WTC11 (cell line): ENCODE results near the gene PCDH7. TPM values are rescaled to one million over a fixed set of nuclear protein-coding genes. Genes with fewer than 3 reads are reported as not detected.

Source experiments
- ATAC-seq: fragments of 200-7000 bp; cut with Tn5 transposase; 2 replicates; pipeline ENCODE4 v1.10.0; 2021; ENCODE audit warnings: mild to moderate bottlenecking, moderate library complexity
- Bru-seq: library from RNA; stranded (reverse); fragments of 400-500 nt; gene quantifications from one replicate; lab custom pipeline; 2021; lab: Mats Ljungman, UMichigan
- CTCF ChIA-PET: fragments of 300-600 bp; sonication (Branson Sonifier 250); formaldehyde crosslinking; loops from one replicate; lab custom pipeline; 2021; ENCODE audit warnings: antibody characterized with exemption; lab: Charles Lee
- POLR2A ChIA-PET: fragments of 350-600 bp; sonication (Branson Sonifier 250); formaldehyde crosslinking; loops from one replicate; lab custom pipeline; 2021; ENCODE audit warnings: antibody characterized with exemption; lab: Charles Lee
- DNase-seq: peaks from one replicate; pipeline ENCODE4 v3.0.0; 2021; ENCODE audit warnings: low spot score
- H3K27ac Mint-ChIP-seq: 2 replicates; pipeline ENCODE4 v1.8.0; 2021; ENCODE audit warnings: mixed read lengths
- H3K27me3 Mint-ChIP-seq: 2 replicates; pipeline ENCODE4 v1.8.0; 2021; ENCODE audit warnings: low read depth, mild to moderate bottlenecking, moderate library complexity, mixed read lengths
- H3K36me3 Mint-ChIP-seq: 2 replicates; pipeline ENCODE4 v1.8.0; 2021; ENCODE audit warnings: mixed read lengths
- H3K4me1 Mint-ChIP-seq: 2 replicates; pipeline ENCODE4 v1.8.0; 2022; ENCODE audit warnings: mixed read lengths
- H3K4me3 Mint-ChIP-seq: 2 replicates; pipeline ENCODE4 v1.8.0; 2021; ENCODE audit warnings: mild to moderate bottlenecking, moderate library complexity, mixed read lengths
- H3K9me3 Mint-ChIP-seq: 2 replicates; pipeline ENCODE4 v1.8.0; 2021; ENCODE audit warnings: mixed read lengths
- ATF1 ChIP-seq: sonication (generic); formaldehyde crosslinking; IDR thresholded peaks from 2 replicates; pipeline ENCODE4 v1.8.1; 2023; ENCODE audit warnings: mild to moderate bottlenecking, moderate library complexity, missing genetic modification reagents
- FOXJ3 ChIP-seq: sonication (generic); formaldehyde crosslinking; IDR thresholded peaks from 2 replicates; pipeline ENCODE4 v1.9.0; 2021; ENCODE audit warnings: missing genetic modification reagents, mild to moderate bottlenecking, borderline replicate concordance
- FOXK1 ChIP-seq: sonication (generic); formaldehyde crosslinking; IDR thresholded peaks from 2 replicates; pipeline ENCODE4 v1.8.0; 2022; ENCODE audit warnings: mild to moderate bottlenecking, moderate library complexity, missing genetic modification reagents
- RELA ChIP-seq: sonication (generic); formaldehyde crosslinking; IDR thresholded peaks from 2 replicates; pipeline ENCODE4 v1.8.1; 2022; ENCODE audit warnings: missing genetic modification reagents, mild to moderate bottlenecking, borderline replicate concordance
- TEAD1 ChIP-seq: sonication (generic); formaldehyde crosslinking; IDR thresholded peaks from 2 replicates; pipeline ENCODE4 v1.8.0; 2022; ENCODE audit warnings: mild to moderate bottlenecking, missing genetic modification reagents
- TP53 ChIP-seq: sonication (generic); formaldehyde crosslinking; IDR thresholded peaks from 2 replicates; pipeline ENCODE4 v1.8.1; 2023; ENCODE audit warnings: mild to moderate bottlenecking, missing genetic modification reagents
- long read RNA-seq, 3 experiments: library from RNA in 1 of 3; library from capped mRNA in 1 of 3; library from polyadenylated mRNA in 1 of 3; unstranded in 2 of 3; stranded (forward) in 1 of 3; transcript quantifications; one replicate each; pipeline ENCODE4 v2.0.0, GENCODE V29; 2021
- total RNA-seq: library from RNA; stranded (reverse); gene quantifications from 3 replicates; pipeline ENCODE4 v1.2.3, GENCODE V29; 2021
- TF ChIP-seq, protein P1 (sequence below): sonication (generic); formaldehyde crosslinking; IDR thresholded peaks from 2 replicates; pipeline ENCODE4 v1.8.0; 2023; ENCODE audit warnings: missing genetic modification reagents, mild to moderate bottlenecking, borderline replicate concordance
- TF ChIP-seq, protein P2 (sequence below): sonication (generic); formaldehyde crosslinking; IDR thresholded peaks from 2 replicates; pipeline ENCODE4 v1.8.1; 2023; ENCODE audit warnings: mild to moderate bottlenecking, moderate library complexity, missing genetic modification reagents
- TF ChIP-seq, protein P3 (sequence below): sonication (generic); formaldehyde crosslinking; IDR thresholded peaks from 2 replicates; pipeline ENCODE4 v1.8.1; 2022; ENCODE audit warnings: missing genetic modification reagents, borderline replicate concordance
- TF ChIP-seq, protein P4 (sequence below): sonication (generic); formaldehyde crosslinking; IDR thresholded peaks from 2 replicates; pipeline ENCODE4 v1.8.0; 2022; ENCODE audit warnings: mild to moderate bottlenecking, missing genetic modification reagents
- TF ChIP-seq, protein P5 (sequence below): fragments of 250-450 bp; sonication (Bioruptor Pico); conservative IDR thresholded peaks from 2 replicates; pipeline ENCODE4 v1.9.0; 2021; ENCODE audit warnings: mild to moderate bottlenecking

PCDH7 gene, protein sequence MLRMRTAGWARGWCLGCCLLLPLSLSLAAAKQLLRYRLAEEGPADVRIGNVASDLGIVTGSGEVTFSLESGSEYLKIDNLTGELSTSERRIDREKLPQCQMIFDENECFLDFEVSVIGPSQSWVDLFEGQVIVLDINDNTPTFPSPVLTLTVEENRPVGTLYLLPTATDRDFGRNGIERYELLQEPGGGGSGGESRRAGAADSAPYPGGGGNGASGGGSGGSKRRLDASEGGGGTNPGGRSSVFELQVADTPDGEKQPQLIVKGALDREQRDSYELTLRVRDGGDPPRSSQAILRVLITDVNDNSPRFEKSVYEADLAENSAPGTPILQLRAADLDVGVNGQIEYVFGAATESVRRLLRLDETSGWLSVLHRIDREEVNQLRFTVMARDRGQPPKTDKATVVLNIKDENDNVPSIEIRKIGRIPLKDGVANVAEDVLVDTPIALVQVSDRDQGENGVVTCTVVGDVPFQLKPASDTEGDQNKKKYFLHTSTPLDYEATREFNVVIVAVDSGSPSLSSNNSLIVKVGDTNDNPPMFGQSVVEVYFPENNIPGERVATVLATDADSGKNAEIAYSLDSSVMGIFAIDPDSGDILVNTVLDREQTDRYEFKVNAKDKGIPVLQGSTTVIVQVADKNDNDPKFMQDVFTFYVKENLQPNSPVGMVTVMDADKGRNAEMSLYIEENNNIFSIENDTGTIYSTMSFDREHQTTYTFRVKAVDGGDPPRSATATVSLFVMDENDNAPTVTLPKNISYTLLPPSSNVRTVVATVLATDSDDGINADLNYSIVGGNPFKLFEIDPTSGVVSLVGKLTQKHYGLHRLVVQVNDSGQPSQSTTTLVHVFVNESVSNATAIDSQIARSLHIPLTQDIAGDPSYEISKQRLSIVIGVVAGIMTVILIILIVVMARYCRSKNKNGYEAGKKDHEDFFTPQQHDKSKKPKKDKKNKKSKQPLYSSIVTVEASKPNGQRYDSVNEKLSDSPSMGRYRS (N-terminal part only)
- 2.2 to 3.9 TPM (median 2.4 TPM) in 3 replicates for total RNA-seq
- Bru-seq, nascent RNA, result percentile 50 among the genes with signal in this experiment
- long read RNA-seq, experiment 1, full-length matches to known transcripts, result 8 of 15 reads
- long read RNA-seq, experiment 1, partial matches to known transcripts, result 0 of 15 reads
- long read RNA-seq, experiment 1, other reads (novel, unspliced or antisense), result 7 of 15 reads
- long read RNA-seq, experiment 2, full-length matches to known transcripts, result 2 of 6 reads
- long read RNA-seq, experiment 2, partial matches to known transcripts, result 0 of 6 reads
- long read RNA-seq, experiment 2, other reads (novel, unspliced or antisense), result 4 of 6 reads
- long read RNA-seq, experiment 3, result 0 reads

DNA sequence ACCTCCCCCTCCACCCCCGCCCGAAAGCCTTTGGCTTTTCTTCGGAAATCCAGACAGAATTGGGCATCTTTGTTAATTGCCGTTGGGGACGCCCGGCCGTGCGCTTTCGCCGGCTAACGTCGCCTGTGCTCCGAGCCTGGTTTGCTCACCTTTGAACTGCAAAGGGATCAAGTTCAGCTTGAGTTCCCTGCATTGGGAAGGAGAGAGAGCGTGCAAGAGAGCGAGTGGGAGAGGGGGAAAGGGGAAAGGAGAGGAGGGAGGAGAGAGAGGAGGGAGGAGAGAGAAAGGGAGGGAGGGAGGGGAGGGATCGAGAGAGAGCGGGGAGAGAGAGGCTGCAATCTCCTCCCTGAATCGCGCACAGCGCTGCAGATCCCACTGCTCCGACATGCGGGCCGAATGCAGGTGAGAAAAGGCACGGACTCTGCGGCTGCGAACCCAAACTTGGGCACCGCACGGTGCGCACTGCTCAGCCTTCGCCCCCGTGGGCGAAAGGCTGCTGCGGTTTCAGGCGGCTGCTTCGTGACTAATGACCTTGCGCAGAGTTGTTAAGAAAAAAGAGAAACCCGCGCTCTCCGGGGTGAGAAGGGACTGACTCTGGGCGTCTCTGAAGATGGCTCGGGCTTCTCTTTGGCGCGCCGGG, at the start of gene PCDH7:
TSS of gene PCDH7 (plus strand) at position 349 of the 640 bp plus-strand sequence. CDS start 1,054 bp downstream, outside the sequence.
- peak within 1 kb of the TSS; percentile 97 for H3K4me3 Mint-ChIP-seq
- ChIA-PET CTCF (interaction anchor here (0.6 kb wide), 1 partner anchor 326 kb away, joined by 3 read pairs; no protein-coding TSS in a partner anchor), POLR2A (no interaction called here)
- ATAC-seq, result peak; percentile 4
- H3K36me3 Mint-ChIP-seq, result no peaks in the 10 kb centered on the region
- DNase-seq, result peak; percentile 67
- peaks cover 65% of the 10 kb centered on the region for H3K27me3 Mint-ChIP-seq
- peak within 1 kb of the TSS; percentile 49; the same call in 1 of the 2 replicates for H3K27ac Mint-ChIP-seq
- H3K9me3 Mint-ChIP-seq, result no peaks in the 10 kb centered on the region
- TF ChIP-seq FOXK1 (CRISPR knock-in tag) (0 out of 2 replicates have a peak, but pooled peaks have one; percentile 2), TP53 (no peak), ATF1 (CRISPR knock-in tag) (no peak), TEAD1 (0 out of 2 replicates have a peak, but pooled peaks have one; percentile 19), FOXJ3 (no peak), RELA (CRISPR knock-in tag) (no peak)
- TF ChIP-seq, protein P1, sequence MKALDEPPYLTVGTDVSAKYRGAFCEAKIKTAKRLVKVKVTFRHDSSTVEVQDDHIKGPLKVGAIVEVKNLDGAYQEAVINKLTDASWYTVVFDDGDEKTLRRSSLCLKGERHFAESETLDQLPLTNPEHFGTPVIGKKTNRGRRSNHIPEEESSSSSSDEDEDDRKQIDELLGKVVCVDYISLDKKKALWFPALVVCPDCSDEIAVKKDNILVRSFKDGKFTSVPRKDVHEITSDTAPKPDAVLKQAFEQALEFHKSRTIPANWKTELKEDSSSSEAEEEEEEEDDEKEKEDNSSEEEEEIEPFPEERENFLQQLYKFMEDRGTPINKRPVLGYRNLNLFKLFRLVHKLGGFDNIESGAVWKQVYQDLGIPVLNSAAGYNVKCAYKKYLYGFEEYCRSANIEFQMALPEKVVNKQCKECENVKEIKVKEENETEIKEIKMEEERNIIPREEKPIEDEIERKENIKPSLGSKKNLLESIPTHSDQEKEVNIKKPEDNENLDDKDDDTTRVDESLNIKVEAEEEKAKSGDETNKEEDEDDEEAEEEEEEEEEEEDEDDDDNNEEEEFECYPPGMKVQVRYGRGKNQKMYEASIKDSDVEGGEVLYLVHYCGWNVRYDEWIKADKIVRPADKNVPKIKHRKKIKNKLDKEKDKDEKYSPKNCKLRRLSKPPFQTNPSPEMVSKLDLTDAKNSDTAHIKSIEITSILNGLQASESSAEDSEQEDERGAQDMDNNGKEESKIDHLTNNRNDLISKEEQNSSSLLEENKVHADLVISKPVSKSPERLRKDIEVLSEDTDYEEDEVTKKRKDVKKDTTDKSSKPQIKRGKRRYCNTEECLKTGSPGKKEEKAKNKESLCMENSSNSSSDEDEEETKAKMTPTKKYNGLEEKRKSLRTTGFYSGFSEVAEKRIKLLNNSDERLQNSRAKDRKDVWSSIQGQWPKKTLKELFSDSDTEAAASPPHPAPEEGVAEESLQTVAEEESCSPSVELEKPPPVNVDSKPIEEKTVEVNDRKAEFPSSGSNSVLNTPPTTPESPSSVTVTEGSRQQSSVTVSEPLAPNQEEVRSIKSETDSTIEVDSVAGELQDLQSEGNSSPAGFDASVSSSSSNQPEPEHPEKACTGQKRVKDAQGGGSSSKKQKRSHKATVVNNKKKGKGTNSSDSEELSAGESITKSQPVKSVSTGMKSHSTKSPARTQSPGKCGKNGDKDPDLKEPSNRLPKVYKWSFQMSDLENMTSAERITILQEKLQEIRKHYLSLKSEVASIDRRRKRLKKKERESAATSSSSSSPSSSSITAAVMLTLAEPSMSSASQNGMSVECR, result peak; percentile 45; the same call in 1 of the 2 replicates
- TF ChIP-seq, protein P2, sequence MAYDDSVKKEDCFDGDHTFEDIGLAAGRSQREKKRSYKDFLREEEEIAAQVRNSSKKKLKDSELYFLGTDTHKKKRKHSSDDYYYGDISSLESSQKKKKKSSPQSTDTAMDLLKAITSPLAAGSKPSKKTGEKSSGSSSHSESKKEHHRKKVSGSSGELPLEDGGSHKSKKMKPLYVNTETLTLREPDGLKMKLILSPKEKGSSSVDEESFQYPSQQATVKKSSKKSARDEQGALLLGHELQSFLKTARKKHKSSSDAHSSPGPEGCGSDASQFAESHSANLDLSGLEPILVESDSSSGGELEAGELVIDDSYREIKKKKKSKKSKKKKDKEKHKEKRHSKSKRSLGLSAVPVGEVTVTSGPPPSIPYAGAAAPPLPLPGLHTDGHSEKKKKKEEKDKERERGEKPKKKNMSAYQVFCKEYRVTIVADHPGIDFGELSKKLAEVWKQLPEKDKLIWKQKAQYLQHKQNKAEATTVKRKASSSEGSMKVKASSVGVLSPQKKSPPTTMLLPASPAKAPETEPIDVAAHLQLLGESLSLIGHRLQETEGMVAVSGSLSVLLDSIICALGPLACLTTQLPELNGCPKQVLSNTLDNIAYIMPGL (CRISPR knock-in tag), result peak; percentile 64; the same call in 1 of the 2 replicates
- TF ChIP-seq, protein P3, sequence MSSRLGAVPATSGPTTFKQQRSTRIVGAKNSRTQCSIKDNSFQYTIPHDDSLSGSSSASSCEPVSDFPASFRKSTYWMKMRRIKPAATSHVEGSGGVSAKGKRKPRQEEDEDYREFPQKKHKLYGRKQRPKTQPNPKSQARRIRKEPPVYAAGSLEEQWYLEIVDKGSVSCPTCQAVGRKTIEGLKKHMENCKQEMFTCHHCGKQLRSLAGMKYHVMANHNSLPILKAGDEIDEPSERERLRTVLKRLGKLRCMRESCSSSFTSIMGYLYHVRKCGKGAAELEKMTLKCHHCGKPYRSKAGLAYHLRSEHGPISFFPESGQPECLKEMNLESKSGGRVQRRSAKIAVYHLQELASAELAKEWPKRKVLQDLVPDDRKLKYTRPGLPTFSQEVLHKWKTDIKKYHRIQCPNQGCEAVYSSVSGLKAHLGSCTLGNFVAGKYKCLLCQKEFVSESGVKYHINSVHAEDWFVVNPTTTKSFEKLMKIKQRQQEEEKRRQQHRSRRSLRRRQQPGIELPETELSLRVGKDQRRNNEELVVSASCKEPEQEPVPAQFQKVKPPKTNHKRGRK (CRISPR knock-in tag), result 0 out of 2 replicates have a peak, but pooled peaks have one; percentile 70
- TF ChIP-seq, protein P4, sequence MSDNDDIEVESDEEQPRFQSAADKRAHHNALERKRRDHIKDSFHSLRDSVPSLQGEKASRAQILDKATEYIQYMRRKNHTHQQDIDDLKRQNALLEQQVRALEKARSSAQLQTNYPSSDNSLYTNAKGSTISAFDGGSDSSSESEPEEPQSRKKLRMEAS (CRISPR knock-in tag), result peak; percentile 29; the same call in 1 of the 2 replicates
- TF ChIP-seq, protein P5, sequence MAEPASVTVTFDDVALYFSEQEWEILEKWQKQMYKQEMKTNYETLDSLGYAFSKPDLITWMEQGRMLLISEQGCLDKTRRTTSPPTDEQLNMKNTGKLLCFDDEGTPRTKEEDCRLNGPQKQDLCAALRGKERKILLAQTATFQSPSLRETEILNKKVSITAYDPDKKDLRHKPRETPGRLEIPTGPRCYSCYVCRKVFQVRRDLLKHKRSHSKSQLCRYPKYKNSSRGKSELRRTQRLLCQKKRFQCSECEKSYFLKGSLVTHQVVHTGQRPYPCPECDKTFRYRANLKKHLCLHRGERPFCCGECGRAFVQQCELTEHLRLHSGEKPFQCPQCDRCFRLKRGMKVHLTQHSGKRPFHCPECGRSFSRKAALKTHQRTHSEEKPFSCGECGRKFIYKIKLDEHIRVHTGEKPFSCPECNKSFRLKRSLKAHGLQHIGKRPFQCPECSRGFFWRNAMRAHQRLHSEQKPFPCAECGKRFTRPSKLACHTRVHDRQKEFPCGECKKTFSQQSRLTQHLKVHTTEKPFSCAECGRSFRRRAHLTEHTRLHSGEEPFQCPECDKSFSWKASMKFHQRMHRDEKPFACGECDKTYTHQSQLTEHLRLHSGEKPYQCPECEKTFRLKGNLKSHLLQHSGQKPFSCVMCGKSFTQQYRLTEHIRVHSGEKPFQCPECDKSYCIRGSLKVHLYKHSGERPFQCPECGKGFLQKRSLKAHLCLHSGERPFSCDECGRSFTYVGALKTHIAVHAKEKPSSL (CRISPR knock-in tag), result no peak
- peaks cover 37% of the 10 kb centered on the region for H3K4me1 Mint-ChIP-seq
